Measurements from ENCODE around the gene SNRNP27.
A peak's percentile ranks its signal among the peaks of the same experiment; 100 is the strongest.

The SNRNP27 gene

DNA sequence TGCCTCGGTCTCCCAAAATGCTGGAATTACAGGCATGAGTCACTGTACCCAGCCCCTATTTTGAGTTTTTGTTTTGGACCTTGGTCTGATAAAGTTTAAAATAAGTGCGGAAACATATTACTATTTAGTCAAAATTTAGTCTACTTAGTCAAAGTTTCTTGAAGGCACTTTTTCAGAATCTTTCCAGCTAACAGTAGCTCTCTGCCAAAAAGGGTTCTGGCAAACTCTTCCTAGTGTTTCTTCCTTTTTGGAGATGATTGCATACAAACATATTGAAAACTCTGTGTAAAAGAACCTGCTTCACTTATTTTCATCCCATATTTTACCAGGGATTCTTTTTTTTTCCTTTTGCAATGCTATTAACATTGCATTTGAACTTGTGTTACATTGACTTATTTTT lies 35.5 kb upstream of the SNRNP27 start:
- no peak overlapping the region for H3K27ac ChIP-seq
- TF ChIP-seq ZFX (IDR thresholded peaks at IDR 0.05; ENCODE audit: borderline replicate concordance) = no peak

DNA sequence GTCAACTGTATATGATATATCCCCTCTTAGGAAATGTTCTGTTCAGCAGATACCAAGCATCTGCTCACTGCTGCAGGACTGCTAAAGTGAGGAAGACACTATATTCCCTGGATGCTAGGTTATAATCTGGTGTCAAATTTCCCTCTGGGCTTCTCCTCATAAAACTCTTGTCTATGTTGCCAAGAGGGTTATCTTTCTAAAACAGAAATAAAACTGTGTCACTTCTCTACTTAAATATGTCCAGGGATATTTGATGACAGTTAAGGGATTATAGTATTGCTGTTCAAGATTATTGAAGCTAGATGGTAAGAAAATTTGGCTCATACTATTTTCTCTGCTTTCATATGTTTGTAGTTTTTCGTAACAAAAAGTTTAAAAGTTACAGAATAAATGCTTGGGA lies 30.5 kb upstream of the SNRNP27 start:
- TF ChIP-seq, protein P1, sequence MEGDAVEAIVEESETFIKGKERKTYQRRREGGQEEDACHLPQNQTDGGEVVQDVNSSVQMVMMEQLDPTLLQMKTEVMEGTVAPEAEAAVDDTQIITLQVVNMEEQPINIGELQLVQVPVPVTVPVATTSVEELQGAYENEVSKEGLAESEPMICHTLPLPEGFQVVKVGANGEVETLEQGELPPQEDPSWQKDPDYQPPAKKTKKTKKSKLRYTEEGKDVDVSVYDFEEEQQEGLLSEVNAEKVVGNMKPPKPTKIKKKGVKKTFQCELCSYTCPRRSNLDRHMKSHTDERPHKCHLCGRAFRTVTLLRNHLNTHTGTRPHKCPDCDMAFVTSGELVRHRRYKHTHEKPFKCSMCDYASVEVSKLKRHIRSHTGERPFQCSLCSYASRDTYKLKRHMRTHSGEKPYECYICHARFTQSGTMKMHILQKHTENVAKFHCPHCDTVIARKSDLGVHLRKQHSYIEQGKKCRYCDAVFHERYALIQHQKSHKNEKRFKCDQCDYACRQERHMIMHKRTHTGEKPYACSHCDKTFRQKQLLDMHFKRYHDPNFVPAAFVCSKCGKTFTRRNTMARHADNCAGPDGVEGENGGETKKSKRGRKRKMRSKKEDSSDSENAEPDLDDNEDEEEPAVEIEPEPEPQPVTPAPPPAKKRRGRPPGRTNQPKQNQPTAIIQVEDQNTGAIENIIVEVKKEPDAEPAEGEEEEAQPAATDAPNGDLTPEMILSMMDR (IDR thresholded peaks at IDR 0.05) = no peak
- TF ChIP-seq ZFX (IDR thresholded peaks at IDR 0.05; ENCODE audit: borderline replicate concordance) = no peak

DNA sequence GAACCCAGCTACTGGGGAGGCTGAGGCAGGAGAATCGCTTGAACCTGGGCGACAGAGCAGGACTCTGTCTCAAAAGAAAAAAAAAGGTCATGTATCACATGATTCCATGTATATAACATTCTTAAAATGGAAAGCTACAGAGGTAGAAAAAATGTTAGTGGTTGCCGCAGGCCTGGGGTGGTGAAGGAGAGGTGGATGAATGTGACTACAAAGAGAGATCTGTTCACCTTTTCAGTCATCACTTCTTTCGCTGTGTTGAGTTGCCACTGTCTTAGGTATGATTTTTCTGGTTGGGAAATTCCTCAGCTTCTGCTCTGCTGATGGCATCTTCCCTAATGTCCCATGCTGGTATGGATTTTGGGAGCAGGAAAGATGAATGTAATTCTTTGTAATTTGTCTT lies 5.3 kb upstream of the SNRNP27 start:
- no peak overlapping the region for H3K27ac ChIP-seq
- no peak for TF ChIP-seq ZFX (IDR thresholded peaks at IDR 0.05; ENCODE audit: borderline replicate concordance)
- TF ChIP-seq, protein P1 (IDR thresholded peaks at IDR 0.05) = no peak

More for the DNA sequence above, 30.5 kb upstream of the SNRNP27 start:
- H3K27ac ChIP-seq = no peak overlapping the region

- TF ChIP-seq ZFX (IDR thresholded peaks at IDR 0.05; ENCODE audit: borderline replicate concordance) = no peak
- TF ChIP-seq, protein P1 (IDR thresholded peaks at IDR 0.05) = no peak
- H3K27ac ChIP-seq = no peak overlapping the region
Observed at GRCh38 chr2:69889302-69889701, 4.5 kb upstream of the SNRNP27 start.

DNA sequence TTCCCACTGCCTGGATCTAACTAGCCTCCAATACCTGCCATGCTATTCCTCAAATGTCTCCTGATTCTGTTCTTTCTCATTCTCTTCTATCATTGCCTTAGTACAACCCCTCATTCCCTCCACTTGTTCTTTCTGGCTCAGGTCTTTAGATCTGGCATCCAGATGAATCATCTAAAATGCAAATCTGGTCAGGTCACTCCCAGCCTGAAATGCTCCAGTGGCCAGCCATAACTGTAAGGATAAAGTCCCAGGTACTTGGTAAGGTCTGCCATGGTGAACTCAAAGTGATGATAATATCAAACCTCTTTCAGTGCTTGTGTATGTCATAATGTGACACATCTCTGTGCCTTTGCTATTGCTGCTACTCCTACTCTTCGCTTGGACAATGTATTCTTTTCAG lies 2.9 kb upstream of the SNRNP27 start:
- TF ChIP-seq, protein P1 (IDR thresholded peaks at IDR 0.05) = no peak
- no peak for TF ChIP-seq ZFX (IDR thresholded peaks at IDR 0.05; ENCODE audit: borderline replicate concordance)

DNA sequence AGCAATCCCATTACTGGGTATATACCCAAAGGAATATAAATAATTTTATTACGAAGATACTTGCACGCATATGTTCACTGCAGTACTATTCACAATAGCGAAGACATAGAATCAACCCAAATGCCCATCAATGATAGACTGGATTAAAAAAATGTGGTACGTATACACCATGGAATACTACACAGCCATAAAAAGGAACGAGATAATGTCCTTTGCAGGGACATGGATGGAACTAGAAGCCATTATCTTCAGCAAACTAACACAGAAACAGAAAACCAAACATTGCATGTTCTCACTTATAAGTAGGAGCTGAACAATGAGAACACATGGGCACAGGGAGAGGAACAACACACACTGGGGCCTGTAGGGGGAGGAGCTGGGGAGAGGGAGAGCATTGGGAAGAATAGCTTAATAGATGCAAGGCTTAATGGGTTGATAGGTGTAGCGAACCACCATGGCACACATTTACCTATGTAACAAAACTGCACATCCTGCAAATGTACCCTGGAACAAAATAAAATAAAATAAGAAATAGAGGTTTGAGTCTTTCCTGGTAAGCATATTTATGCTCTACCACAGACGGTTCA lies 825 bp upstream of the SNRNP27 start:
- peak overlapping the region; percentile 60 for H3K27ac ChIP-seq

More for the DNA sequence above, 2.9 kb upstream of the SNRNP27 start:
- H3K27ac ChIP-seq = no peak overlapping the region

- H3K27ac ChIP-seq = peak overlapping the region; percentile 60; the same call in 1 of the 2 replicates
Observed at GRCh38 chr2:69894737-69895136, 981 bp downstream of the SNRNP27 start.

DNA sequence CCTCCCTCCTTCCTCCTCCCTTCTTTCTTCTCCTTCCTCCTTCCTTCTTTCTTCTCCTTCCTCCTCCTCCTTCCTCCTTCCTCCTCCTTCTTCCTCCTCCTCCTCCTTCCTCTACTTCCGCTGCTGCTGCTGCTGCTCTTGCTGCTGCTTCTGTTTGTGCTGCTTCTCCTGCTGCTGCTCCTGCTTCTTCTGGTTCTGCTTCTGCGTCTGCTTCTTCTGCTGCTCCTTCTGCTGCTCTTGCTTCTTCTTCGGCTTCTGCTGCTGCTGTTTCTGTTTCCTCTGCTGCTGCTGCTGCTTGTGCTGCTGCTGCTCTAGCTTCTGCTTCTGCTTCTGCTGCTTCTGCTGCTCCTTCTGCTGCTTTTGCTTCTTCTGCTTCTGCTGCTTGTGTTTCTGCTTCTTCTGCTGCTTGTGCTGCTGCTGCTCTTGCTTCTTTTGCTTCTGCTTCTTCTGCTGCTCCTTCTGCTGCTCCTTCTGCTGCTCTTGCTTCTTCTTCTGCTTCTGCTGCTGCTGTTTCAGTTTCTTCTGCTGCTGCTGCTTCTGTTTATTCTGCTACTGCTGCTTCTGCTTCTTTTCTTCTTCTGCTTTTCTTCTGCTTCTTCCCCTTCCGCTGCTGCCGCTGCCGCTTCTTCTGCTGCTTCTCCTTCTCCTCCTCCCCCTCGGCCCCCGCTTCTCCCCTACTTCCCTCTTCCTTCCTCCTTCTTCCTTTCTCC lies 8.6 kb downstream of the SNRNP27 start:
- no peak overlapping the region for H3K27ac ChIP-seq

More for the DNA sequence above, 8.6 kb downstream of the SNRNP27 start:
- no peak for TF ChIP-seq ZFX (IDR thresholded peaks at IDR 0.05; ENCODE audit: borderline replicate concordance)
- TF ChIP-seq, protein P1 (IDR thresholded peaks at IDR 0.05) = no peak
